AG09319 (cell line): Measurements from ENCODE around the gene MBNL2.

Experiments
- DNase-seq: peaks from one replicate; pipeline ENCODE4 v3.0.0-alpha.2; 2010; ENCODE audit warnings: low read depth; ENCODE audit errors: extremely low read depth
- TF ChIP-seq, protein P1 (sequence below): IDR thresholded peaks from 2 replicates; pipeline ENCODE4 v1.5.1; 2011; ENCODE audit warnings: low read depth, mild to moderate bottlenecking, inconsistent platforms, low read length, moderate library complexity

The MBNL2 gene

DNA sequence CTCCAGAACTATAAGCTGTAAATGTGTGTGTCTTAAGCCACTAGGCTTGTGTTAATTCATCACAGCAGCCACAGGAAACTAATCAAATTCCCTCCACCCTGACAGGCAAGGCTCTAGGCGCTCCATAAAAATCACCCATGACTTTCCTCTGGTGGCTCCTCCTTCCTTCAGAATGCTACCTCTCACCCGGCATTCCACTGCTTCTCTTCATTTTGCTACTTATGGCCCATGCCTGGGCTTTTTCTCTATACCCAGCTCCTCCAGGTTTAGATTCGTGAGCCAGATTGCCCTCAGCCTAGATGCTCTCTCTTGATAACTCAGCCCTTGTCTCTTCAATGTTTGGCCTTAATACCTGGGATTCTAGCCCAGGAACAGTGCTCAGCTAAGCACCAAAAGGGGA lies 36.4 kb upstream of the MBNL2 start:
- TF ChIP-seq, protein P1, sequence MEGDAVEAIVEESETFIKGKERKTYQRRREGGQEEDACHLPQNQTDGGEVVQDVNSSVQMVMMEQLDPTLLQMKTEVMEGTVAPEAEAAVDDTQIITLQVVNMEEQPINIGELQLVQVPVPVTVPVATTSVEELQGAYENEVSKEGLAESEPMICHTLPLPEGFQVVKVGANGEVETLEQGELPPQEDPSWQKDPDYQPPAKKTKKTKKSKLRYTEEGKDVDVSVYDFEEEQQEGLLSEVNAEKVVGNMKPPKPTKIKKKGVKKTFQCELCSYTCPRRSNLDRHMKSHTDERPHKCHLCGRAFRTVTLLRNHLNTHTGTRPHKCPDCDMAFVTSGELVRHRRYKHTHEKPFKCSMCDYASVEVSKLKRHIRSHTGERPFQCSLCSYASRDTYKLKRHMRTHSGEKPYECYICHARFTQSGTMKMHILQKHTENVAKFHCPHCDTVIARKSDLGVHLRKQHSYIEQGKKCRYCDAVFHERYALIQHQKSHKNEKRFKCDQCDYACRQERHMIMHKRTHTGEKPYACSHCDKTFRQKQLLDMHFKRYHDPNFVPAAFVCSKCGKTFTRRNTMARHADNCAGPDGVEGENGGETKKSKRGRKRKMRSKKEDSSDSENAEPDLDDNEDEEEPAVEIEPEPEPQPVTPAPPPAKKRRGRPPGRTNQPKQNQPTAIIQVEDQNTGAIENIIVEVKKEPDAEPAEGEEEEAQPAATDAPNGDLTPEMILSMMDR = no peak
- DNase-seq = no peak

DNA sequence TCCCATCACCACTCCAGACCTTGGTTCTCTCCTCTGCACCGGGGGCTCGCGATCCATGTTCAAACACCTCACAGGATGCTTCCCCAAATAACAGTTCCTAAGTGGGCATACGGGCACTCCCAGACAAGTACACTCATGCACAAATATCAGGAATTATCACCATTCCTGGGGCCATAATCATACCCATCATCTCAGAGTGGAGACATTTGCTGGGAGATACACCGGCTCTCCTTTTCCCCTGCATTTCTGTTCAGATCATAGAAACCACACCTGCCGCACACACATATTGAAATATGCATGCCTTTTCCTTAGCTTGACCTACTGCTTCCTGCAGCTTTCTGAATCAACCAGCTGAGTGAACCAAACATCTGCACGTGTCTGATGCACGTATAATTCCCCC lies 33.9 kb upstream of the MBNL2 start:
- TF ChIP-seq, protein P1 = no peak
- no peak for DNase-seq

DNA sequence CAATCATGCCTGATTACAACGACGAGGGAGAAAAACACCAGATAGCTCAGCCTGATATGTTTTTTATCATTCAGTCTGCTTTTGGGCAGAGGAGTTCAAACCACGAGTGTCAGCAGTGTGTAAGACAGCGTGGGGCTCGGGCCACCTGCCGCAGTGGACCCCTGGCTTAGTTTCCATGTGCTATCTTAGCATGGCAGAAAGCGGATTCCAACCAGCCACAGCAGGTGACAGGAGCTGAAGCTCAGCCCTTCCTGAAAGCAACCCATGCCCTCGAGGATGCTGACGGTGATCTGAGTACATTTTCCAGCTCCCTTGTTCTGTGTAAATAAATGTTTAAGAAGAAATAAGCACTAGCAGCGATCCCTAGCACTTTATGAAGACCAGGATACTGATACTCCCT lies 32.2 kb upstream of the MBNL2 start:
- no peak for DNase-seq
- TF ChIP-seq, protein P1 = no peak

DNA sequence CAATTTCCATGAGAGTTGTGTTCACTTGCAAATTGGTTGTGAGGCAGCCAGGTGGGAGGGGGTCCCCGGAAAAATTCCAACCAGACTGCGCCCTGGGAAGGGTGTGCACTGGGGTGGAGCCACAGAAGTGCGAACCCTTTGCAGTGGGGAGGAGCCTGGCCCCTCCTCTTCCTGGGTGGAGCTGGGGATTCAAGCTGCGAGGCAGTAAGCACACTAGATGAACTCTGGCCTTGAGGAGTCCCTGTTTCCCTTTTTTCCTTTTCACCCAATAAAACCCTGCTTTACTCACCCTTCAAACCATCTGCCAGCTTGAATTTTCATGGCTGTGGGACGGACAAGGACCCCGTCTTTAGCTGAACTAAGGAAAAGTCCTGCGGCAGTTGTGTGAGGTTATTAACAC lies 31.0 kb upstream of the MBNL2 start:
- TF ChIP-seq, protein P1 = no peak
- DNase-seq = no peak

DNA sequence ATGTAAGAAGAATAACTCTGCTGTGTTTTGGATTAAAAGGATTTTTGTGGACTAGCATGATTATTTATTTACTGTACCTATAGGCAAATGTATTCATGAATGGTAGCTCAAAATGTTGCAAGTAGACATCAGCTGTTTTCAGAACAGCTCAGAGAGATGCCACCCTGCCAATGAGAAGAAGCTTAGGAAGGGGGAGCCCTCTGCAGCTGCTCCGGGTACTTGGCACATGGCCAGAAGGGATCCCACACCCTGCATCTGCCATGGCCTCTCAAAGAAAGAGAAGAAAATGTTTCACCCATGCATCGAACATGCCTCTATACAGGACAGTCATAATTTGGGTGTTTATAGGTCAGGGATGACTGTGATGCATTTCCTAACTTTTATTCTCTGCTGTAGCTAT lies 30.5 kb upstream of the MBNL2 start:
- no peak for DNase-seq
- TF ChIP-seq, protein P1 = no peak

DNA sequence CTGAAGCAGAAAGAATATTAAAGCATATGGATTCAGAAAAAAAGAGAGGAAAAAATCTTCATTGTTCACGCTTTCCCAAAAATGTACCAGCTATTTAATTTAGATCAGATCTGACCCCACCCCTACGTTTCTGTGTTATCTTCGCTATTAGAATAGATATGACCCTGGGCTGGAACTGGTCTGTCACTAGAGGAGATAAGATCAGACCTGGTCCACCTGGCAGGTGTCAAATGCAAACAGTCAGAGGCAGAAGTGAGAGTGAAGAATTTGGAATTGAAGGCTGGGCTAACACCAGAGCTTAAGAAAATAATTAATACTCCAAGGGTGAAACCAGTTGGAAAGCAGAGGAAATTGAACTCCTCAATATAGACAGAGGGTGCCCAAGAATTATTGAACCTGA lies 30.0 kb upstream of the MBNL2 start:
- no peak for DNase-seq
- TF ChIP-seq, protein P1 = no peak

DNA sequence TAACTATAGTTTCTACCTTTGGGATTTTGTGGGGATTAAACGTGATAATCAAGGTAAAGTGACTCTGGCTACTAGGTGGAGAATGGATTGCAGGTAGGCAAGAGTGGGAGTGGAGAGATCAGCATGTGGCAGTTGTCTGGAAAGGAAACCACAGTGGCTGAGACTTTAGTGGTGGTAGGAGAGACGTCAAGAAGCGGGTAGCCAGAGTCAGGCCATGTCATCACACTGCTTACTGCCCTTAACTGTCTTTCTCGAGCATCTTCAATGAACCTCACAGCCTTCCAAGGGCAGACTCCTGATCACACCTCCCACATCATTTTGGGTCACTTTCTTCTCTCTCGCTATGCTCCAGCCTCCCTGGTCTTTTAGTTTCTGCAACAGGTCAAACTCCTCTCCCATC lies 28.6 kb upstream of the MBNL2 start:
- TF ChIP-seq, protein P1 = no peak
- DNase-seq = no peak
